H9 (cell line): ENCODE measurements around the gene EPHB2. TPM values are rescaled to one million over a fixed set of nuclear protein-coding genes. Genes with fewer than 3 reads are reported as not detected.

Source experiments
- DNase-seq: peaks from one replicate; pipeline ENCODE4 v3.0.0-alpha.2; 2017
- H2AFZ ChIP-seq: one replicate; pipeline ENCODE4 v1.6.1; 2013; ENCODE audit warnings: mild to moderate bottlenecking, low read length, control low read depth, moderate library complexity
- H2AK5ac ChIP-seq: 2 replicates; pipeline ENCODE4 v1.6.1; 2013; ENCODE audit warnings: low read length, control low read depth, mixed read lengths; ENCODE audit not compliant: insufficient read length
- H2BK120ac ChIP-seq: one replicate; pipeline ENCODE4 v1.6.1; 2013; ENCODE audit warnings: low read depth, mild to moderate bottlenecking, low read length, control low read depth, inconsistent platforms; ENCODE audit not compliant: poor library complexity, severe bottlenecking
- H2BK12ac ChIP-seq: 2 replicates; pipeline ENCODE4 v1.6.1; 2013; ENCODE audit warnings: low read length, control low read depth, mixed read lengths, low read depth; ENCODE audit not compliant: insufficient read length
- H2BK15ac ChIP-seq: 2 replicates; pipeline ENCODE4 v1.6.1; 2013; ENCODE audit warnings: low read depth, low read length, control low read depth
- H2BK20ac ChIP-seq: one replicate; pipeline ENCODE4 v1.6.1; 2013; ENCODE audit warnings: low read depth, mild to moderate bottlenecking, low read length, control low read depth, inconsistent platforms; ENCODE audit not compliant: poor library complexity, severe bottlenecking
- H2BK5ac ChIP-seq: 2 replicates; pipeline ENCODE4 v1.6.1; 2013; ENCODE audit warnings: low read length, control low read depth, mixed read lengths; ENCODE audit not compliant: insufficient read length
- H3K14ac ChIP-seq: 2 replicates; pipeline ENCODE4 v1.6.1; 2013; ENCODE audit warnings: low read length, control low read depth; ENCODE audit not compliant: insufficient read depth
- H3K18ac ChIP-seq: 2 replicates; pipeline ENCODE4 v1.6.1; 2013; ENCODE audit warnings: low read depth, mild to moderate bottlenecking, mixed read lengths, low read length, control low read depth; ENCODE audit not compliant: insufficient read length
- H3K23ac ChIP-seq: 2 replicates; pipeline ENCODE4 v1.6.1; 2013; ENCODE audit warnings: low read length, control low read depth, mixed read lengths, low read depth; ENCODE audit not compliant: insufficient read length
- H3K23me2 ChIP-seq: 2 replicates; pipeline ENCODE4 v1.6.1; 2013; ENCODE audit warnings: low read depth, mild to moderate bottlenecking, mixed read lengths, low read length, control low read depth; ENCODE audit not compliant: insufficient read length, poor library complexity, severe bottlenecking
- H3K27ac ChIP-seq: 2 replicates; pipeline ENCODE4 v1.5.1; 2013; ENCODE audit warnings: low read length, control low read depth, mixed read lengths, low read depth; ENCODE audit not compliant: insufficient read length
- H3K27me3 ChIP-seq: 2 replicates; pipeline ENCODE4 v1.6.1; 2013; ENCODE audit warnings: low read length, control low read depth, inconsistent platforms; ENCODE audit not compliant: insufficient read depth
- H3K4ac ChIP-seq: 2 replicates; pipeline ENCODE4 v1.6.1; 2013; ENCODE audit warnings: low read depth, mild to moderate bottlenecking, control low read depth, inconsistent platforms, low read length, moderate library complexity
- H3K4me1 ChIP-seq: 2 replicates; pipeline ENCODE4 v1.6.1; 2013; ENCODE audit warnings: low read length, control low read depth, inconsistent platforms; ENCODE audit not compliant: insufficient read depth
- H3K4me2 ChIP-seq: 2 replicates; pipeline ENCODE4 v1.6.1; 2013; ENCODE audit warnings: low read length, control low read depth, mixed read lengths; ENCODE audit not compliant: insufficient read length, insufficient read depth
- H3K56ac ChIP-seq: 2 replicates; pipeline ENCODE4 v1.6.1; 2013; ENCODE audit warnings: low read depth, mild to moderate bottlenecking, mixed read lengths, low read length, control low read depth; ENCODE audit not compliant: insufficient read length
- H3K79me1 ChIP-seq: 2 replicates; pipeline ENCODE4 v1.6.1; 2013; ENCODE audit warnings: low read depth, mild to moderate bottlenecking, moderate library complexity, low read length, control low read depth, inconsistent platforms; ENCODE audit not compliant: insufficient read depth, poor library complexity, severe bottlenecking
- H3K79me2 ChIP-seq: 2 replicates; pipeline ENCODE4 v1.6.1; 2013; ENCODE audit warnings: low read length, control low read depth, inconsistent platforms; ENCODE audit not compliant: insufficient read depth
- H3K9ac ChIP-seq: 2 replicates; pipeline ENCODE4 v1.6.1; 2013; ENCODE audit warnings: low read length, control low read depth, mixed read lengths; ENCODE audit not compliant: insufficient read length; ENCODE audit errors: extremely low read depth
- H3K9me3 ChIP-seq: one replicate; pipeline ENCODE4 v1.6.1; 2013; ENCODE audit warnings: low read depth, low read length, inconsistent platforms; ENCODE audit not compliant: control insufficient read depth
- H3T11ph ChIP-seq: one replicate; pipeline ENCODE4 v1.6.1; 2013; ENCODE audit warnings: mild to moderate bottlenecking, low read length, control low read depth, inconsistent platforms
- H4K20me1 ChIP-seq: one replicate; pipeline ENCODE4 v1.6.1; 2013; ENCODE audit not compliant: control insufficient read depth, insufficient read length, insufficient read depth
- H4K5ac ChIP-seq: 2 replicates; pipeline ENCODE4 v1.6.1; 2013; ENCODE audit warnings: low read depth, mild to moderate bottlenecking, mixed read lengths, low read length, control low read depth; ENCODE audit not compliant: insufficient read length
- H4K8ac ChIP-seq: replicated peaks from 2 replicates; pipeline ENCODE4 v1.6.1; 2013; ENCODE audit warnings: low read length, control low read depth, mixed read lengths, low read depth; ENCODE audit not compliant: insufficient read length
- H4K91ac ChIP-seq: 2 replicates; pipeline ENCODE4 v1.6.1; 2013; ENCODE audit warnings: low read depth, mild to moderate bottlenecking, moderate library complexity, mixed read lengths, low read length, control low read depth; ENCODE audit not compliant: insufficient read length
- H3K27ac Mint-ChIP-seq, 3 experiments: 2 replicates in 2 of 3; 3 replicates in 1 of 3; pipeline ENCODE4 v1.8.0; 2020 to 2021; ENCODE audit warnings: mixed read lengths in 3 of 3, mild to moderate bottlenecking in 1 of 3, moderate library complexity in 1 of 3
- H3K27me3 Mint-ChIP-seq: 2 replicates; pipeline ENCODE4 v1.8.0; 2021; ENCODE audit warnings: low read depth, mild to moderate bottlenecking, moderate library complexity, mixed read lengths
- H3K36me3 Mint-ChIP-seq, 3 experiments: 2 replicates in 2 of 3; 3 replicates in 1 of 3; pipeline ENCODE4 v1.8.0; 2020 to 2021; ENCODE audit warnings: low read depth in 3 of 3, mixed read lengths in 3 of 3; ENCODE audit not compliant: insufficient read depth in 1 of 3
- H3K4me1 Mint-ChIP-seq, 2 experiments: 2 replicates each; pipeline ENCODE4 v1.8.0; 2020; ENCODE audit warnings: mixed read lengths in 2 of 2
- H3K4me3 Mint-ChIP-seq, 2 experiments: 2 replicates in 1 of 2; 3 replicates in 1 of 2; pipeline ENCODE4 v1.8.0; 2020 to 2021; ENCODE audit warnings: mild to moderate bottlenecking in 2 of 2, mixed read lengths in 2 of 2, moderate library complexity in 1 of 2
- H3K9me3 Mint-ChIP-seq, 2 experiments: 2 replicates in 1 of 2; 3 replicates in 1 of 2; pipeline ENCODE4 v1.8.0; 2020; ENCODE audit warnings: mild to moderate bottlenecking in 2 of 2, mixed read lengths in 2 of 2, moderate library complexity in 1 of 2
- WGBS: extraction: QIAGEN DNeasy Blood & Tissue Kit; methylation state at CpG from one replicate; pipeline ENCODE4 v1.1.7; 2013; ENCODE audit warnings: missing lambda C conversion rate, low lambda C conversion rate, mixed read lengths; ENCODE audit not compliant: insufficient read length; ENCODE audit errors: extremely low coverage; 5-methylcytosine and 5-hydroxymethylcytosine counted together
- total RNA-seq: library from RNA; stranded (reverse); gene quantifications from 2 replicates; pipeline ENCODE4 v1.2.1, GENCODE V29; 2021
- TF ChIP-seq, protein P1 (sequence below): fragments of 200-600 bp; sonication (generic); conservative IDR thresholded peaks from 3 replicates; pipeline ENCODE4 v1.8.0; 2021; ENCODE audit warnings: antibody characterized with exemption, mild to moderate bottlenecking

The EPHB2 gene
- total RNA-seq, 1 experiment from 2014 or later: 9.5 TPM

- Histone ChIP-seq H3T11ph (no peak overlapping the region), H2BK20ac (no peak overlapping the region), H3K14ac (no peak overlapping the region), H4K91ac (no peak overlapping the region), H2AK5ac (no peak overlapping the region), H3K27me3 (no peaks in the 10 kb centered on the region), H3K79me2 (no peaks in the 10 kb centered on the region), H2BK12ac (no peak overlapping the region), H3K4ac (no peak overlapping the region), H2BK5ac (no peak overlapping the region), H3K4me1 (no peaks in the 10 kb centered on the region), H2BK120ac (no peak overlapping the region), H4K8ac (no peak overlapping the region), H2BK15ac (no peak overlapping the region), H3K18ac (no peak overlapping the region), H3K9me3 (no peaks in the 10 kb centered on the region), H3K23me2 (no peaks in the 10 kb centered on the region), H3K27ac (no peak overlapping the region), H3K56ac (no peak overlapping the region), H3K4me2 (no peak overlapping the region), H3K23ac (no peak overlapping the region), H2AFZ (no peak overlapping the region), H3K9ac (no peak overlapping the region), H3K79me1 (no peaks in the 10 kb centered on the region), H4K20me1 (no peaks in the 10 kb centered on the region), H4K5ac (no peak overlapping the region)
- no peak overlapping the region for H3K4me3 Mint-ChIP-seq
- no peaks in the 10 kb centered on the region for H3K27me3 Mint-ChIP-seq
- H3K27ac Mint-ChIP-seq: no peak overlapping the region; a peak in 1 of 7 replicates
- H3K9me3 Mint-ChIP-seq: no peaks in the 10 kb centered on the region
- no peak for DNase-seq
- H3K36me3 Mint-ChIP-seq: no peaks in the 10 kb centered on the region
- no CpG with 5 or more reads among the region's 13 CpGs for WGBS
- peaks cover 16 to 29% of the 10 kb centered on the region in 2 experiments for H3K4me1 Mint-ChIP-seq
- TF ChIP-seq, protein P1, sequence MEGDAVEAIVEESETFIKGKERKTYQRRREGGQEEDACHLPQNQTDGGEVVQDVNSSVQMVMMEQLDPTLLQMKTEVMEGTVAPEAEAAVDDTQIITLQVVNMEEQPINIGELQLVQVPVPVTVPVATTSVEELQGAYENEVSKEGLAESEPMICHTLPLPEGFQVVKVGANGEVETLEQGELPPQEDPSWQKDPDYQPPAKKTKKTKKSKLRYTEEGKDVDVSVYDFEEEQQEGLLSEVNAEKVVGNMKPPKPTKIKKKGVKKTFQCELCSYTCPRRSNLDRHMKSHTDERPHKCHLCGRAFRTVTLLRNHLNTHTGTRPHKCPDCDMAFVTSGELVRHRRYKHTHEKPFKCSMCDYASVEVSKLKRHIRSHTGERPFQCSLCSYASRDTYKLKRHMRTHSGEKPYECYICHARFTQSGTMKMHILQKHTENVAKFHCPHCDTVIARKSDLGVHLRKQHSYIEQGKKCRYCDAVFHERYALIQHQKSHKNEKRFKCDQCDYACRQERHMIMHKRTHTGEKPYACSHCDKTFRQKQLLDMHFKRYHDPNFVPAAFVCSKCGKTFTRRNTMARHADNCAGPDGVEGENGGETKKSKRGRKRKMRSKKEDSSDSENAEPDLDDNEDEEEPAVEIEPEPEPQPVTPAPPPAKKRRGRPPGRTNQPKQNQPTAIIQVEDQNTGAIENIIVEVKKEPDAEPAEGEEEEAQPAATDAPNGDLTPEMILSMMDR: no peak
Observed at GRCh38 chr1:22878626-22879025, 168.0 kb downstream of the EPHB2 start.
